ENCODE measurements around the gene STX7.

The STX7 gene

GRCh38 chr6:132515386-132515785 lies 2.5 kb upstream of the STX7 start:
- no peak for TF ChIP-seq CTCF (IDR thresholded peaks at IDR 0.05; ENCODE audit: low read depth, low read length)

GRCh38 chr6:132513831-132514545 lies 1.1 kb upstream of the STX7 start:
- TF ChIP-seq CTCF (IDR thresholded peaks at IDR 0.05; ENCODE audit: low read depth, low read length) = no peak
- no peak overlapping the region for H3K4me3 ChIP-seq (ENCODE audit: low read depth, low read length)

More at GRCh38 chr6:132515386-132515785, 2.5 kb upstream of the STX7 start:
- no peak overlapping the region for H3K4me3 ChIP-seq (ENCODE audit: low read depth, low read length)

- H3K4me3 ChIP-seq (ENCODE audit: low read depth, low read length) = peak overlapping the region; percentile 78
- TF ChIP-seq CTCF (IDR thresholded peaks at IDR 0.05; ENCODE audit: low read depth, low read length) = no peak
Observed at GRCh38 chr6:132512342-132512637, 626 bp downstream of the STX7 start.

- H3K4me3 ChIP-seq (ENCODE audit: low read depth, low read length) = peak overlapping the region; percentile 78
- no peak for TF ChIP-seq CTCF (IDR thresholded peaks at IDR 0.05; ENCODE audit: low read depth, low read length)
Observed at GRCh38 chr6:132511831-132512220, 1.1 kb downstream of the STX7 start.

GRCh38 chr6:132511210-132511830 lies 1.6 kb downstream of the STX7 start:
- no peak for TF ChIP-seq CTCF (IDR thresholded peaks at IDR 0.05; ENCODE audit: low read depth, low read length)
- H3K4me3 ChIP-seq (ENCODE audit: low read depth, low read length) = peak overlapping the region; percentile 78

- no peak overlapping the region for H3K4me3 ChIP-seq (ENCODE audit: low read depth, low read length)
- TF ChIP-seq CTCF (IDR thresholded peaks at IDR 0.05; ENCODE audit: low read depth, low read length) = no peak
Observed at GRCh38 chr6:132506869-132507808, 5.8 kb downstream of the STX7 start.
